Liver (tissue), 9 donors: ENCODE results near the gene GART. TPM values are rescaled to one million over a fixed set of nuclear protein-coding genes. Genes with fewer than 3 reads are reported as not detected.

Source experiments
- DNase-seq: peaks from one replicate; pipeline ENCODE4 v3.0.0-alpha.2; 2017; ENCODE audit warnings: low spot score
- H3K27ac ChIP-seq, 2 donors: one replicate each; pipeline ENCODE4 v1.7.0; 2013; ENCODE audit warnings: inconsistent platforms in 2 of 2, low read length in 2 of 2, control low read depth in 1 of 2, low read depth in 1 of 2, mild to moderate bottlenecking in 1 of 2
- H3K27me3 ChIP-seq, 4 donors: one replicate each; pipeline versions ENCODE4 v1.6.1 to v1.7.0; 2013; ENCODE audit warnings: low read length in 3 of 4, inconsistent platforms in 1 of 4, mild to moderate bottlenecking in 1 of 4, moderate library complexity in 1 of 4; ENCODE audit not compliant: control insufficient read depth in 4 of 4, insufficient read depth in 4 of 4
- H3K36me3 ChIP-seq, 4 donors: one replicate each; pipeline versions ENCODE4 v1.6.1 to v1.7.0; 2013; ENCODE audit warnings: low read length in 3 of 4, mild to moderate bottlenecking in 3 of 4, low read depth in 1 of 4, moderate library complexity in 1 of 4; ENCODE audit not compliant: control insufficient read depth in 4 of 4, insufficient read depth in 3 of 4
- H3K4me1 ChIP-seq, 4 donors: one replicate each; pipeline versions ENCODE4 v1.6.1 to v1.7.0; 2013; ENCODE audit warnings: low read length in 3 of 4, mild to moderate bottlenecking in 3 of 4, moderate library complexity in 1 of 4; ENCODE audit not compliant: control insufficient read depth in 4 of 4, insufficient read depth in 4 of 4
- H3K4me3 ChIP-seq, 3 donors: one replicate each; pipeline versions ENCODE4 v1.6.1 to v1.7.0; 2013; ENCODE audit warnings: low read length in 3 of 3, control low read depth in 1 of 3, low read depth in 1 of 3, mild to moderate bottlenecking in 1 of 3
- H3K9ac ChIP-seq, 2 donors: one replicate each; pipeline ENCODE4 v1.7.0; 2013; ENCODE audit warnings: low read length in 2 of 2, mild to moderate bottlenecking in 2 of 2, moderate library complexity in 2 of 2, control low read depth in 1 of 2, low read depth in 1 of 2
- H3K9me3 ChIP-seq, 4 donors: one replicate each; pipeline versions ENCODE4 v1.6.1 to v1.7.0; 2013; ENCODE audit warnings: low read length in 3 of 4; ENCODE audit not compliant: control insufficient read depth in 4 of 4
- ATF3 ChIP-seq: IDR thresholded peaks from 2 replicates; pipeline ENCODE4 v1.6.1; 2016; ENCODE audit warnings: antibody characterized with exemption
- CTCF ChIP-seq: fragments of 150-350 bp; IDR thresholded peaks from 2 replicates; pipeline ENCODE4 v1.5.1; 2017; ENCODE audit warnings: improper control_type of control experiment, low read depth, low read length; ENCODE audit not compliant: missing input control
- EGR1 ChIP-seq, 2 donors: IDR thresholded peaks; 2 replicates each; pipeline ENCODE4 v1.6.1; 2016 to 2018; ENCODE audit warnings: antibody characterized with exemption in 2 of 2, low read depth in 2 of 2
- FOXA1 ChIP-seq: IDR thresholded peaks from 2 replicates; pipeline ENCODE4 v1.6.1; 2016; ENCODE audit warnings: antibody characterized with exemption
- FOXA2 ChIP-seq: IDR thresholded peaks from 2 replicates; pipeline ENCODE4 v1.6.1; 2016; ENCODE audit warnings: antibody characterized with exemption
- GABPA ChIP-seq, 2 donors: IDR thresholded peaks in 1 of 2; conservative IDR thresholded peaks in 1 of 2; 2 replicates each; pipeline ENCODE4 v1.6.1; 2016; ENCODE audit warnings: antibody characterized with exemption in 2 of 2, mild to moderate bottlenecking in 1 of 2, moderate library complexity in 1 of 2
- HNF4A ChIP-seq, 2 donors: conservative IDR thresholded peaks; 2 replicates each; pipeline ENCODE4 v1.6.1; 2016; ENCODE audit warnings: antibody characterized with exemption in 2 of 2, mild to moderate bottlenecking in 2 of 2
- HNF4G ChIP-seq: IDR thresholded peaks from 2 replicates; pipeline ENCODE4 v1.6.1; 2016; ENCODE audit warnings: antibody characterized with exemption
- JUND ChIP-seq, 2 donors: IDR thresholded peaks; 2 replicates each; pipeline ENCODE4 v1.6.1; 2016; ENCODE audit warnings: antibody characterized with exemption in 2 of 2
- MAX ChIP-seq: IDR thresholded peaks from 2 replicates; pipeline ENCODE4 v1.6.1; 2016; ENCODE audit warnings: antibody characterized with exemption
- NR2F2 ChIP-seq: IDR thresholded peaks from 2 replicates; pipeline ENCODE4 v1.6.1; 2016; ENCODE audit warnings: antibody characterized with exemption
- RAD21 ChIP-seq, 2 donors: IDR thresholded peaks; 2 replicates each; pipeline ENCODE4 v1.6.1; 2016; ENCODE audit warnings: antibody characterized with exemption in 2 of 2, mild to moderate bottlenecking in 2 of 2
- REST ChIP-seq: IDR thresholded peaks from 2 replicates; pipeline ENCODE4 v1.6.1; 2016; ENCODE audit warnings: antibody characterized with exemption, mild to moderate bottlenecking
- RXRA ChIP-seq, 2 donors: IDR thresholded peaks; 2 replicates each; pipeline ENCODE4 v1.6.1; 2017 to 2018; ENCODE audit warnings: antibody characterized with exemption in 2 of 2, mild to moderate bottlenecking in 1 of 2
- SP1 ChIP-seq: IDR thresholded peaks from 2 replicates; pipeline ENCODE4 v1.6.1; 2018; ENCODE audit warnings: antibody characterized with exemption, mild to moderate bottlenecking
- TAF1 ChIP-seq: conservative IDR thresholded peaks from 2 replicates; pipeline ENCODE4 v1.6.1; 2016; ENCODE audit warnings: antibody characterized with exemption, mild to moderate bottlenecking
- YY1 ChIP-seq: IDR thresholded peaks from 2 replicates; pipeline ENCODE4 v1.6.1; 2016; ENCODE audit warnings: antibody characterized with exemption, mild to moderate bottlenecking
- ZBTB33 ChIP-seq: IDR thresholded peaks from 2 replicates; pipeline ENCODE4 v1.6.1; 2016; ENCODE audit warnings: antibody characterized with exemption
- WGBS: extraction: QIAGEN DNeasy Blood & Tissue Kit; methylation state at CpG from one replicate; pipeline ENCODE4 v1.1.7; 2013; 5-methylcytosine and 5-hydroxymethylcytosine counted together
- polyA plus RNA-seq, 2 donors: library from polyadenylated mRNA; stranded (reverse) in 1 of 2; unstranded in 1 of 2; fragments of 200-250 nt in 1 of 2; fragments of >200 nt in 1 of 2; fragmentation: Nextera tagmentation in 1 of 2; extraction: Ambion mirVana in 1 of 2; gene quantifications; one replicate each; pipeline versions ENCODE4 v1.2.1 to v1.2.3, GENCODE V29; 2013 to 2015
- total RNA-seq, 2 donors: library from RNA; depleted of rRNA; stranded (reverse); fragments of >200 nt; gene quantifications; one replicate each; pipeline ENCODE4 v1.2.3, GENCODE V29; 2014
- donor health status: healthy.
- donor health status: healthy.
- donor health status: healthy.
- donor health status: healthy.
- donor health status: healthy.

GART gene
- total and polyA plus RNA-seq, 4 donors: 15.7 to 76.8 (median 32.0) TPM

GRCh38 chr21:33522297-33522952 is 19.5 kb downstream of the GART start:
- H3K27me3 ChIP-seq: no peaks in the 10 kb centered on the region
- H3K36me3 ChIP-seq: peaks cover 15 to 43% (median 30%) of the 10 kb centered on the region in 4 donors
- WGBS: 93% methylated on average over 5 of the region's 5 CpGs

More at GRCh38 chr21:33522297-33522952, 19.5 kb downstream of the GART start:
- Histone ChIP-seq H3K27ac (no peak overlapping the region), H3K4me3 (no peak overlapping the region), H3K4me1 (peaks cover 0 to 2% (median 0%) of the 10 kb centered on the region in 4 donors), H3K9me3 (no peaks in the 10 kb centered on the region), H3K9ac (no peak overlapping the region)
- no peak for DNase-seq
- TF ChIP-seq GABPA (IDR thresholded peaks at IDR 0.05 in 1 of 2, conservative IDR thresholded peaks at IDR 0.05 in 1 of 2) (no peak), JUND (IDR thresholded peaks at IDR 0.05) (no peak), ATF3 (no peak), RXRA (IDR thresholded peaks at IDR 0.05) (no peak), HNF4G (no peak), TAF1 (no peak), HNF4A (conservative IDR thresholded peaks at IDR 0.05) (no peak), FOXA2 (no peak), SP1 (no peak), FOXA1 (no peak), EGR1 (IDR thresholded peaks at IDR 0.05; ENCODE audit: low read depth in 2 of 2) (no peak), ZBTB33 (no peak), MAX (no peak), YY1 (no peak), RAD21 (IDR thresholded peaks at IDR 0.05) (no peak), CTCF (no peak), NR2F2 (no peak), REST (no peak)
